HEK293 (cell line): ENCODE measurements around the gene OTC.

Source experiments
- CTCF ChIP-seq: fragments of 450-650 bp; formaldehyde crosslinking; IDR thresholded peaks from 2 replicates; pipeline ENCODE4 v1.5.1; 2016; ENCODE audit warnings: missing biosample characterization, missing genetic modification characterization
- PBX3 ChIP-seq: sonication (generic); formaldehyde crosslinking; IDR thresholded peaks from 2 replicates; pipeline ENCODE4 v1.8.1; 2022; ENCODE audit warnings: mild to moderate bottlenecking, moderate library complexity, missing genetic modification reagents
- TCF7L2 ChIP-seq: IDR thresholded peaks from 2 replicates; pipeline ENCODE4 v1.6.1; 2011; ENCODE audit warnings: low read depth, mild to moderate bottlenecking, inconsistent platforms, low read length, moderate library complexity, borderline replicate concordance
- YY1 ChIP-seq: fragments of 450-650 bp; formaldehyde crosslinking; IDR thresholded peaks from 2 replicates; pipeline ENCODE4 v1.5.1; 2018; ENCODE audit warnings: missing biosample characterization, missing genetic modification characterization
- ZFHX2 ChIP-seq: fragments of 450-650 bp; formaldehyde crosslinking; conservative IDR thresholded peaks from 2 replicates; pipeline ENCODE4 v1.5.1; 2016; ENCODE audit warnings: missing biosample characterization, missing genetic modification characterization
- ZNF10 ChIP-seq: fragments of 450-650 bp; formaldehyde crosslinking; IDR thresholded peaks from 2 replicates; pipeline ENCODE4 v1.5.1; 2017; ENCODE audit warnings: missing biosample characterization, missing genetic modification characterization
- ZNF248 ChIP-seq: fragments of 450-650 bp; formaldehyde crosslinking; IDR thresholded peaks from 2 replicates; pipeline ENCODE4 v1.5.1; 2017; ENCODE audit warnings: missing biosample characterization, missing genetic modification characterization
- ZNF274 ChIP-seq, 2 experiments: fragments of 200-500 bp in 1 of 2; fragments of 450-650 bp in 1 of 2; sonication (Bioruptor generic) in 1 of 2; formaldehyde crosslinking in 1 of 2; IDR thresholded peaks; 2 replicates each; pipeline versions ENCODE4 v1.5.1 to v1.6.1; 2014 to 2016; ENCODE audit warnings: borderline replicate concordance in 1 of 2, inconsistent platforms in 1 of 2, low read length in 1 of 2, missing biosample characterization in 1 of 2, missing genetic modification characterization in 1 of 2
- ZNF280D ChIP-seq: fragments of 450-650 bp; formaldehyde crosslinking; IDR thresholded peaks from 2 replicates; pipeline ENCODE4 v1.5.1; 2016; ENCODE audit warnings: missing biosample characterization, missing genetic modification characterization
- ZNF324 ChIP-seq: fragments of 450-650 bp; formaldehyde crosslinking; IDR thresholded peaks from 2 replicates; pipeline ENCODE4 v1.5.1; 2016; ENCODE audit warnings: missing biosample characterization, missing genetic modification characterization
- ZNF48 ChIP-seq: fragments of 450-650 bp; formaldehyde crosslinking; IDR thresholded peaks from 2 replicates; pipeline ENCODE4 v1.5.1; 2016; ENCODE audit warnings: missing biosample characterization, missing genetic modification characterization
- ZNF776 ChIP-seq: fragments of 450-650 bp; formaldehyde crosslinking; IDR thresholded peaks from 2 replicates; pipeline ENCODE4 v1.5.0; 2017; ENCODE audit warnings: missing biosample characterization, missing genetic modification characterization, borderline replicate concordance
- ZNF785 ChIP-seq: fragments of 450-650 bp; formaldehyde crosslinking; IDR thresholded peaks from 2 replicates; pipeline ENCODE4 v1.5.1; 2016; ENCODE audit warnings: missing biosample characterization, missing genetic modification characterization

- no peak for TF ChIP-seq TCF7L2
- TF ChIP-seq ZNF324 (tag by site-specific recombination) = no peak
- TF ChIP-seq CTCF (tag by site-specific recombination) = no peak
- no peak for TF ChIP-seq ZNF248 (tag by site-specific recombination)
- no peak for TF ChIP-seq PBX3 (CRISPR knock-in tag)
- TF ChIP-seq ZNF10 (tag by site-specific recombination) = no peak
- TF ChIP-seq ZNF280D = no peak
- no peak for TF ChIP-seq ZFHX2
- no peak for TF ChIP-seq ZNF785 (tag by site-specific recombination)
- TF ChIP-seq ZNF274 (IDR thresholded peaks at IDR 0.05; ENCODE audit: low read length) = no peak
- no peak for TF ChIP-seq ZNF274 (tag by site-specific recombination; IDR thresholded peaks at IDR 0.05; ENCODE audit: borderline replicate concordance)
- TF ChIP-seq YY1 (tag by site-specific recombination) = no peak
- no peak for TF ChIP-seq ZNF48 (tag by site-specific recombination)
- TF ChIP-seq ZNF776 (tag by site-specific recombination) = no peak
These were observed 85.9 kb downstream of the OTC start for GRCh38 chrX:38438321-38438720.
